ENCODE data around the gene ANK3.

ANK3 gene

GRCh38 chr10:60098677-60099601, 290.7 kb downstream of the ANK3 start:
- H3K27ac ChIP-seq (ENCODE audit: low read depth, low read length) = no peak overlapping the region

GRCh38 chr10:60096761-60097513, 292.7 kb downstream of the ANK3 start:
- Histone ChIP-seq H3K27me3 (ENCODE audit: control insufficient read depth in 5 of 5, insufficient read depth in 4 of 5, low read length in 5 of 5) (no peaks in the 10 kb centered on the region), H3K4me1 (ENCODE audit: control insufficient read depth in 5 of 5, insufficient read depth in 5 of 5, low read length in 5 of 5) (no peaks in the 10 kb centered on the region), H3K36me3 (ENCODE audit: control insufficient read depth in 5 of 5, insufficient read depth in 5 of 5, low read length in 5 of 5) (no peaks in the 10 kb centered on the region), H3K27ac (ENCODE audit: low read depth, low read length) (no peak overlapping the region), H3K9ac (ENCODE audit: low read length in 5 of 5) (no peak overlapping the region), H3K9me3 (ENCODE audit: control insufficient read depth in 5 of 5, low read length in 5 of 5) (no peaks in the 10 kb centered on the region), H3K4me3 (ENCODE audit: low read depth in 1 of 5, low read length in 5 of 5) (no peak overlapping the region)

More at GRCh38 chr10:60098677-60099601, 290.7 kb downstream of the ANK3 start:
- H3K9ac ChIP-seq (ENCODE audit: low read length in 5 of 5) = no peak overlapping the region
- H3K9me3 ChIP-seq (ENCODE audit: control insufficient read depth in 5 of 5, low read length in 5 of 5) = no peaks in the 10 kb centered on the region
- no peaks in the 10 kb centered on the region for H3K4me1 ChIP-seq (ENCODE audit: control insufficient read depth in 5 of 5, insufficient read depth in 5 of 5, low read length in 5 of 5)
- no peaks in the 10 kb centered on the region for H3K27me3 ChIP-seq (ENCODE audit: control insufficient read depth in 5 of 5, insufficient read depth in 4 of 5, low read length in 5 of 5)
- H3K4me3 ChIP-seq (ENCODE audit: low read depth in 1 of 5, low read length in 5 of 5) = no peak overlapping the region
- H3K36me3 ChIP-seq (ENCODE audit: control insufficient read depth in 5 of 5, insufficient read depth in 5 of 5, low read length in 5 of 5) = no peaks in the 10 kb centered on the region

DNA sequence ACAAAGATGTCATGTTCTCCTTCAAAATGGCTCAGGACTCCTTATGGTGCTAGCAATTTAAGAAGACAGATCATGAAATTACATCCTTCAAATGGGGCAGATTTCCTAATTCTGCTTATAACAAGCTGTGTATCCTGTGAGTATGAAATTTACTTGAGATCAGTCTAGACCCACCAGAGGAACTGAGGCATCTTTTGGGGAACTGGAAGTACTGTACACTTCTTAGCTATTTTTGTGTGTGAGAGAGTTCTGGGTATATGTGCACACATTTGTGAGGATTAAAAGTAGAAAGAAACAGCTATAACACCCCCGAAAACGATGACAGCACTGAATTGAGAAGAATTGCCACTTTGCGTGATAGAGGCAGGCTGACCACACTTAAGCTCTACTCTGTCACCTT, 296.4 kb downstream of the ANK3 start:
- Histone ChIP-seq H3K4me1 (ENCODE audit: control insufficient read depth in 5 of 5, insufficient read depth in 5 of 5, low read length in 5 of 5) (no peaks in the 10 kb centered on the region), H3K27me3 (ENCODE audit: control insufficient read depth in 5 of 5, insufficient read depth in 4 of 5, low read length in 5 of 5) (no peaks in the 10 kb centered on the region), H3K9me3 (ENCODE audit: control insufficient read depth in 5 of 5, low read length in 5 of 5) (no peaks in the 10 kb centered on the region), H3K9ac (ENCODE audit: low read length in 5 of 5) (no peak overlapping the region), H3K4me3 (ENCODE audit: low read depth in 1 of 5, low read length in 5 of 5) (no peak overlapping the region), H3K36me3 (ENCODE audit: control insufficient read depth in 5 of 5, insufficient read depth in 5 of 5, low read length in 5 of 5) (no peaks in the 10 kb centered on the region), H3K27ac (ENCODE audit: low read depth, low read length) (no peak overlapping the region)

DNA sequence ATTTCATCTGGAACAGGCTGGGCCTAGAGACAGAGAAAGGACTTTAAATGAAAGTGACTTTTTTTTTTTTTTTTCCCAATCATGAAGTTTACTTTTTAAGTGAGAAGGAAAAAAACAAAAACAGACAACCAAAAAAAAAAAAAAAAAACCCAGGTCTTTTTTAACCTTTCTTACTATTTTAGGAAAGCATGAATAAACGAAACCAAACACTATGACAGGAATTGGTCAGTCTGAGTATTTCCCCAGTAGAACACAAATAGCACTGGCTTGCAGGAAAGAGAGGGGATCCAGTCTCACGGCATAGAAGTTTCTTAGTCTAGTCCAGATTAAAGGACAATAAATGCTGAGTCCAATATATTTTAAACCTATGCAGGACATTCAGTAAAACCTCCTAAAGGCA, 302.8 kb downstream of the ANK3 start:
- Histone ChIP-seq H3K9ac (ENCODE audit: low read length in 5 of 5) (no peak overlapping the region), H3K4me3 (ENCODE audit: low read depth in 1 of 5, low read length in 5 of 5) (no peak overlapping the region), H3K27me3 (ENCODE audit: control insufficient read depth in 5 of 5, insufficient read depth in 4 of 5, low read length in 5 of 5) (no peaks in the 10 kb centered on the region), H3K9me3 (ENCODE audit: control insufficient read depth in 5 of 5, low read length in 5 of 5) (no peaks in the 10 kb centered on the region), H3K4me1 (ENCODE audit: control insufficient read depth in 5 of 5, insufficient read depth in 5 of 5, low read length in 5 of 5) (no peaks in the 10 kb centered on the region), H3K36me3 (ENCODE audit: control insufficient read depth in 5 of 5, insufficient read depth in 5 of 5, low read length in 5 of 5) (peaks cover 0 to 7% (median 0%) of the 10 kb centered on the region in 5 donors), H3K27ac (ENCODE audit: low read depth, low read length) (no peak overlapping the region)

DNA sequence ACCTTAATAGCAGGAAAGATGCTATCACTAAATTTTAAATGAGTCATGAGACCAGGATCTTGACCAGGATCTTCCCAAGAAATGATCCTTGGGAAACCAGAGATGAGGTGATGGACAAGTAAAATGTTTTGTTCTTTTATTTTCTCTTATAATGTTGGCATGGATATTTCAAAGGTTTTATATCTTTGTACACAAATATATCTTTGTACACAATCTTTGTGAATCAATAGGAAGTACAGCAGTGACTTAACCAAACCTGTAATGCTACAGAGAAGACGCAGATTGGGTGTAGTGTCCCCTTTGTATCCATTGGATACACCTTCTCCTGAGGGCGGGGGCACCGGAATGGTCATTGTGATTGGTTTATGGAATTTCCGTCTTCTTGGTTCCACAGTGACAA, 303.3 kb downstream of the ANK3 start:
- peaks cover 0 to 7% (median 0%) of the 10 kb centered on the region in 5 donors for H3K36me3 ChIP-seq (ENCODE audit: control insufficient read depth in 5 of 5, insufficient read depth in 5 of 5, low read length in 5 of 5)
- no peak overlapping the region for H3K9ac ChIP-seq (ENCODE audit: low read length in 5 of 5)
- H3K27ac ChIP-seq (ENCODE audit: low read depth, low read length) = no peak overlapping the region
- no peaks in the 10 kb centered on the region for H3K9me3 ChIP-seq (ENCODE audit: control insufficient read depth in 5 of 5, low read length in 5 of 5)
- H3K4me3 ChIP-seq (ENCODE audit: low read depth in 1 of 5, low read length in 5 of 5) = no peak overlapping the region
- H3K27me3 ChIP-seq (ENCODE audit: control insufficient read depth in 5 of 5, insufficient read depth in 4 of 5, low read length in 5 of 5) = no peaks in the 10 kb centered on the region
- no peaks in the 10 kb centered on the region for H3K4me1 ChIP-seq (ENCODE audit: control insufficient read depth in 5 of 5, insufficient read depth in 5 of 5, low read length in 5 of 5)

DNA sequence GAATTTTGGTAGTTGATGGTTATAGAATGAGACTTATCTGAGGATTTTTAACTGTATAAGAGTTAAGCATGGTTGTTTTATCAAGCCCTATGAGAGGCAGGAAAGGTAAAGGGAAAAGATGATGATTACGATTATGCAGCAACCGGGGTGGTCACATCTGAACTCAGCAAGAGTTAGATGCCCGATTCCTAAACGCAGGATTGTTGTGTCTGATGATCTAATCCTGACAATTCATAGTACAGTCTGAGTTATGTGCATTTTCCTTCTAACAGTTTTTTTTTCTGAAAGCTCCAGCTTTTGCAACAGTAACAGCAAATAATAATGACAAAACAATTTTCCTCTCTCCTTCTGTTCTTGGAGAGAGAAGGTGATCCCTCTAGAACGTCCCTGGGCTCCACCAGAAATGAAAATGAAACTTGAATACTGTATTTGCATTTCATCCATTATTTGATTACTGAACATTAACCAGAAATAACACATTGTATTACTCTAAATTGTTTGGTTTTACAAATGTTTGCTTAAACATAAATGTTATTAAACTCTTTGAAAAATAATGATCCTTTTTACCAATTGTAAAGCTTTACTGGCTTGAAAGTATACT, 306.8 kb downstream of the ANK3 start:
- Histone ChIP-seq H3K36me3 (ENCODE audit: control insufficient read depth in 5 of 5, insufficient read depth in 5 of 5, low read length in 5 of 5) (peaks cover 0 to 7% (median 0%) of the 10 kb centered on the region in 5 donors), H3K27ac (ENCODE audit: low read depth, low read length) (no peak overlapping the region), H3K4me1 (ENCODE audit: control insufficient read depth in 5 of 5, insufficient read depth in 5 of 5, low read length in 5 of 5) (no peaks in the 10 kb centered on the region), H3K27me3 (ENCODE audit: control insufficient read depth in 5 of 5, insufficient read depth in 4 of 5, low read length in 5 of 5) (no peaks in the 10 kb centered on the region), H3K4me3 (ENCODE audit: low read depth in 1 of 5, low read length in 5 of 5) (no peak overlapping the region), H3K9me3 (ENCODE audit: control insufficient read depth in 5 of 5, low read length in 5 of 5) (no peaks in the 10 kb centered on the region), H3K9ac (ENCODE audit: low read length in 5 of 5) (no peak overlapping the region)

GRCh38 chr10:60082341-60082740, 307.3 kb downstream of the ANK3 start:
- H3K4me3 ChIP-seq (ENCODE audit: low read depth in 1 of 5, low read length in 5 of 5) = no peak overlapping the region
- no peak overlapping the region for H3K27ac ChIP-seq (ENCODE audit: low read depth, low read length)
- no peak overlapping the region for H3K9ac ChIP-seq (ENCODE audit: low read length in 5 of 5)

GRCh38 chr10:60073781-60074656, 315.7 kb downstream of the ANK3 start:
- no peak overlapping the region for H3K27ac ChIP-seq (ENCODE audit: low read depth, low read length)

More at GRCh38 chr10:60082341-60082740, 307.3 kb downstream of the ANK3 start:
- Histone ChIP-seq H3K36me3 (ENCODE audit: control insufficient read depth in 5 of 5, insufficient read depth in 5 of 5, low read length in 5 of 5) (peaks cover 0 to 7% (median 0%) of the 10 kb centered on the region in 5 donors), H3K9me3 (ENCODE audit: control insufficient read depth in 5 of 5, low read length in 5 of 5) (no peaks in the 10 kb centered on the region), H3K4me1 (ENCODE audit: control insufficient read depth in 5 of 5, insufficient read depth in 5 of 5, low read length in 5 of 5) (no peaks in the 10 kb centered on the region), H3K27me3 (ENCODE audit: control insufficient read depth in 5 of 5, insufficient read depth in 4 of 5, low read length in 5 of 5) (no peaks in the 10 kb centered on the region)

GRCh38 chr10:60073397-60073780, 316.3 kb downstream of the ANK3 start:
- Histone ChIP-seq H3K4me3 (ENCODE audit: low read depth in 1 of 5, low read length in 5 of 5) (no peak overlapping the region), H3K27me3 (ENCODE audit: control insufficient read depth in 5 of 5, insufficient read depth in 4 of 5, low read length in 5 of 5) (no peaks in the 10 kb centered on the region), H3K36me3 (ENCODE audit: control insufficient read depth in 5 of 5, insufficient read depth in 5 of 5, low read length in 5 of 5) (peaks cover 0 to 9% (median 6%) of the 10 kb centered on the region in 5 donors)

More at GRCh38 chr10:60073781-60074656, 315.7 kb downstream of the ANK3 start:
- peaks cover 0 to 9% (median 6%) of the 10 kb centered on the region in 5 donors for H3K36me3 ChIP-seq (ENCODE audit: control insufficient read depth in 5 of 5, insufficient read depth in 5 of 5, low read length in 5 of 5)
- no peaks in the 10 kb centered on the region for H3K9me3 ChIP-seq (ENCODE audit: control insufficient read depth in 5 of 5, low read length in 5 of 5)
- no peak overlapping the region for H3K4me3 ChIP-seq (ENCODE audit: low read depth in 1 of 5, low read length in 5 of 5)
- no peaks in the 10 kb centered on the region for H3K27me3 ChIP-seq (ENCODE audit: control insufficient read depth in 5 of 5, insufficient read depth in 4 of 5, low read length in 5 of 5)
- no peak overlapping the region for H3K9ac ChIP-seq (ENCODE audit: low read length in 5 of 5)
- no peaks in the 10 kb centered on the region for H3K4me1 ChIP-seq (ENCODE audit: control insufficient read depth in 5 of 5, insufficient read depth in 5 of 5, low read length in 5 of 5)

More at GRCh38 chr10:60073397-60073780, 316.3 kb downstream of the ANK3 start:
- no peaks in the 10 kb centered on the region for H3K9me3 ChIP-seq (ENCODE audit: control insufficient read depth in 5 of 5, low read length in 5 of 5)
- H3K9ac ChIP-seq (ENCODE audit: low read length in 5 of 5) = no peak overlapping the region
- H3K27ac ChIP-seq (ENCODE audit: low read depth, low read length) = no peak overlapping the region
- no peaks in the 10 kb centered on the region for H3K4me1 ChIP-seq (ENCODE audit: control insufficient read depth in 5 of 5, insufficient read depth in 5 of 5, low read length in 5 of 5)
